WTC11 (cell line): ENCODE data around the gene IFT27.

Experiments used
- CTCF ChIP-seq: fragments of 200-600 bp; IDR thresholded peaks from 2 replicates; pipeline ENCODE4 v1.8.0; 2022; ENCODE audit warnings: antibody characterized with exemption
- TCF7 ChIP-seq: sonication (generic); formaldehyde crosslinking; IDR thresholded peaks from 2 replicates; pipeline ENCODE4 v1.8.0; 2022; ENCODE audit warnings: mild to moderate bottlenecking, low read depth, missing genetic modification reagents, moderate library complexity
- USF2 ChIP-seq: sonication (generic); formaldehyde crosslinking; IDR thresholded peaks from 2 replicates; pipeline ENCODE4 v1.8.1; 2023; ENCODE audit warnings: mild to moderate bottlenecking, missing genetic modification reagents, moderate library complexity

- TF ChIP-seq CTCF (no peak), TCF7 (CRISPR knock-in tag) (no peak), USF2 (CRISPR knock-in tag) (no peak)
These were observed 39.1 kb downstream of the IFT27 start for GRCh38 chr22:36736701-36737320.
